Transverse colon (tissue), 4 donors: ENCODE results near the gene CHST3. TPM values are rescaled to one million over a fixed set of nuclear protein-coding genes. Genes with fewer than 3 reads are reported as not detected.
"Not testable (repeated sequence)": the region's sequence is repeated elsewhere in the genome, so short reads cannot be mapped to it uniquely, and the experiment has no call there.

Source experiments
- DNase-seq: peaks from one replicate; pipeline ENCODE4 v3.0.0-alpha.2; 2019
- H3K27ac ChIP-seq, 4 donors: fragments of 200-600 bp; sonication (generic); 2 replicates each; pipeline ENCODE4 v1.5.1; 2016 to 2018; ENCODE audit warnings: inconsistent platforms in 4 of 4
- H3K27me3 ChIP-seq: fragments of 200-600 bp; sonication (generic); 2 replicates; pipeline ENCODE4 v1.5.1; 2017; ENCODE audit warnings: inconsistent platforms
- H3K36me3 ChIP-seq, 4 donors: fragments of 200-600 bp; sonication (generic); 2 replicates each; pipeline ENCODE4 v1.5.1; 2017 to 2019; ENCODE audit warnings: inconsistent platforms in 4 of 4
- H3K4me1 ChIP-seq, 4 donors: fragments of 200-600 bp; sonication (generic); 2 replicates each; pipeline ENCODE4 v1.5.1; 2017 to 2020; ENCODE audit warnings: inconsistent platforms in 4 of 4
- H3K4me3 ChIP-seq, 4 donors: fragments of 200-600 bp; sonication (generic); 1 replicate in 1 of 4; 2 replicates in 3 of 4; pipeline versions ENCODE4 v1.5.1 to v1.6.1; 2017 to 2019; ENCODE audit warnings: inconsistent platforms in 4 of 4
- H3K9me3 ChIP-seq, 2 donors: fragments of 200-600 bp; sonication (generic); 2 replicates each; pipeline ENCODE4 v1.5.1; 2017 to 2019; ENCODE audit warnings: inconsistent platforms in 2 of 2
- CTCF ChIP-seq, 5 experiments: fragments of 200-600 bp in 3 of 5; fragments of 450-650 bp in 2 of 5; sonication (generic) in 3 of 5; IDR thresholded peaks; 1 replicate in 2 of 5; 2 replicates in 3 of 5; pipeline ENCODE4 v1.5.1; 2016 to 2017; ENCODE audit warnings: antibody characterized with exemption in 5 of 5, inconsistent platforms in 3 of 5, mild to moderate bottlenecking in 2 of 5, moderate library complexity in 1 of 5
- EP300 ChIP-seq: sonication (generic); formaldehyde crosslinking; IDR thresholded peaks from one replicate; pipeline ENCODE4 v1.6.1; 2017; ENCODE audit warnings: antibody characterized with exemption, low read depth
- POLR2A ChIP-seq: fragments of 450-650 bp; IDR thresholded peaks from one replicate; pipeline ENCODE4 v1.6.1; 2016; ENCODE audit warnings: antibody characterized with exemption, mild to moderate bottlenecking, moderate library complexity
- POLR2AphosphoS5 ChIP-seq, 3 donors: sonication (generic); formaldehyde crosslinking; IDR thresholded peaks; one replicate each; pipeline ENCODE4 v1.6.1; 2016; ENCODE audit warnings: antibody characterized with exemption in 3 of 3
- whole genome bisulfite sequencing, 2 donors: methylation state at CpG; one replicate each; pipeline ENCODE4 v1.1.5; 2018; ENCODE audit warnings: low coverage in 1 of 2; 5-methylcytosine and 5-hydroxymethylcytosine counted together
- in situ Hi-C, 4 donors: fragments of 200-750 bp; cut with MboI; loops; one replicate each; pipeline versions ENCODE4 v1.15.0 to v1.15.1; 2017; ENCODE audit warnings: low sequenced_read_pairs in 3 of 4, low pct_ligation_motif_present in 1 of 4, low pct_unique_long_range_greater_than_20kb in 1 of 4
- intact Hi-C: fragments of 100-400 bp; cut with DNase I; formaldehyde crosslinking; loops from one replicate; pipeline ENCODE4 v1.15.1; 2023; ENCODE audit warnings: low total_unique reads
- total RNA-seq, 4 donors: library from RNA; depleted of rRNA; stranded (reverse); fragments of >200 nt; gene quantifications; one replicate each; pipeline ENCODE4 v1.1.0, GENCODE V29; 2016

The CHST3 gene
- total RNA-seq, 4 donors from 2014 or later: 1.6 to 10.5 (median 3.9) TPM

GRCh38 chr10:71974489-71975021 lies 10.4 kb downstream of the CHST3 start:
- Histone ChIP-seq H3K9me3 (no peaks in the 10 kb centered on the region), H3K27ac (peak overlapping the region; percentile 65 to 83 (median 78)), H3K4me1 (peaks cover 22 to 51% (median 36%) of the 10 kb centered on the region in 4 donors), H3K27me3 (no peaks in the 10 kb centered on the region), H3K36me3 (no peaks in the 10 kb centered on the region), H3K4me3 (no peak overlapping the region)
- TF ChIP-seq EP300 (no peak), CTCF (IDR thresholded peaks at IDR 0.05) (no peak), POLR2AphosphoS5 (IDR thresholded peaks at IDR 0.05) (no peak), POLR2A (no peak)
- intact Hi-C loops: loop anchor here (5.0 kb wide), 1 partner anchor 33 kb away; no protein-coding TSS in a partner anchor
- DNase-seq: no peak
- WGBS, 2 donors: 40 to 69% methylated on average over 1 to 6 of the region's 6 CpGs
- in situ Hi-C loops: no loop called here

GRCh38 chr10:71975087-71975870 lies 11.1 kb downstream of the CHST3 start:
- H3K4me1 ChIP-seq: peaks cover 21 to 51% (median 35%) of the 10 kb centered on the region in 4 donors
- peak overlapping the region; percentile 65 to 83 (median 78) for H3K27ac ChIP-seq
- DNase-seq: peak; percentile 55
- in situ Hi-C loops: no loop called here
- H3K4me3 ChIP-seq: no peak overlapping the region
- WGBS, 2 donors: 46 to 62% methylated on average over 4 to 15 of the region's 15 CpGs
- H3K36me3 ChIP-seq: no peaks in the 10 kb centered on the region
- H3K27me3 ChIP-seq: no peaks in the 10 kb centered on the region
- H3K9me3 ChIP-seq: no peaks in the 10 kb centered on the region
- intact Hi-C loops: no loop called here
- TF ChIP-seq EP300: no peak
- no peak for TF ChIP-seq CTCF (IDR thresholded peaks at IDR 0.05)
- no peak for TF ChIP-seq POLR2A
- no peak for TF ChIP-seq POLR2AphosphoS5 (IDR thresholded peaks at IDR 0.05)

- H3K27ac ChIP-seq: peak overlapping the region; percentile 65 to 83 (median 78)
- in situ Hi-C loops: no loop called here
- peaks cover 17 to 51% (median 36%) of the 10 kb centered on the region in 4 donors for H3K4me1 ChIP-seq
- intact Hi-C loops: no loop called here
- 34% methylated on average over 12 of the region's 12 CpGs; no CpG with 5 or more reads in 1 of the 2 donors for WGBS, 2 donors
- peak; percentile 45 for DNase-seq
- peak in 1 of 3 donors; percentile 1 for TF ChIP-seq POLR2AphosphoS5 (IDR thresholded peaks at IDR 0.05)
- no peak for TF ChIP-seq POLR2A
- no peaks in the 10 kb centered on the region for H3K36me3 ChIP-seq
- H3K27me3 ChIP-seq: no peaks in the 10 kb centered on the region
- no peak overlapping the region for H3K4me3 ChIP-seq
- H3K9me3 ChIP-seq: no peaks in the 10 kb centered on the region
These were observed 11.9 kb downstream of the CHST3 start for GRCh38 chr10:71975871-71976725.

GRCh38 chr10:71977614-71977903 lies 13.4 kb downstream of the CHST3 start:
- H3K27ac ChIP-seq: peak overlapping the region in 2 of 4 donors; percentile 3 to 76
- in situ Hi-C loops: not testable (repeated sequence)

GRCh38 chr10:71978476-71978875 lies 14.3 kb downstream of the CHST3 start:
- Histone ChIP-seq H3K4me1 (peaks cover 34 to 64% (median 46%) of the 10 kb centered on the region in 4 donors), H3K27me3 (no peaks in the 10 kb centered on the region), H3K36me3 (no peaks in the 10 kb centered on the region), H3K9me3 (no peaks in the 10 kb centered on the region), H3K27ac (peak overlapping the region in 1 of 4 donors; percentile 82), H3K4me3 (no peak overlapping the region)
- 94 to 100% methylated on average over 1 to 7 of the region's 7 CpGs for WGBS, 2 donors
- TF ChIP-seq POLR2A (no peak), CTCF (IDR thresholded peaks at IDR 0.05) (no peak), EP300 (no peak), POLR2AphosphoS5 (IDR thresholded peaks at IDR 0.05) (no peak)
- intact Hi-C loops: no loop called here
- in situ Hi-C loops: no loop called here
- no peak for DNase-seq

More at GRCh38 chr10:71977614-71977903, 13.4 kb downstream of the CHST3 start:
- H3K9me3 ChIP-seq, H3K27me3 ChIP-seq, H3K36me3 ChIP-seq, intact Hi-C loops, DNase-seq, H3K4me3 ChIP-seq: not testable (repeated sequence)
- H3K4me1 ChIP-seq: peaks cover 30 to 63% (median 48%) of the 10 kb centered on the region in 4 donors
- 91 to 100% methylated on average over 1 of the region's 1 CpG for WGBS, 2 donors
